Endothelial cell of umbilical vein (primary cell): ENCODE measurements around the gene NTN1.

ENCODE experiments used
- EZH2 ChIP-seq: IDR thresholded peaks from 2 replicates; pipeline ENCODE4 v1.6.1; 2012; ENCODE audit warnings: borderline replicate concordance, low read depth, mild to moderate bottlenecking, moderate library complexity, low read length, inconsistent platforms; ENCODE audit not compliant: severe bottlenecking
- FOS ChIP-seq: IDR thresholded peaks from 2 replicates; pipeline ENCODE4 v1.6.1; 2011; ENCODE audit warnings: mild to moderate bottlenecking, low read length, moderate library complexity, borderline replicate concordance; ENCODE audit not compliant: insufficient read depth
- GATA2 ChIP-seq: IDR thresholded peaks from 2 replicates; pipeline ENCODE4 v1.7.0; 2011; ENCODE audit warnings: low read depth, mild to moderate bottlenecking, moderate library complexity, mixed read lengths, low read length; ENCODE audit not compliant: insufficient read length, insufficient read depth
- JUN ChIP-seq: IDR thresholded peaks from 2 replicates; pipeline ENCODE4 v1.6.1; 2011; ENCODE audit warnings: borderline replicate concordance, low read depth; ENCODE audit not compliant: insufficient read length, insufficient read depth
- MAX ChIP-seq: IDR thresholded peaks from 2 replicates; pipeline ENCODE4 v1.6.1; 2011; ENCODE audit not compliant: insufficient read depth, insufficient read length
- MYC ChIP-seq: IDR thresholded peaks from one replicate; pipeline ENCODE4 v1.6.1; 2011; ENCODE audit warnings: mild to moderate bottlenecking, low read depth, low read length
- POLR2A ChIP-seq: IDR thresholded peaks from 2 replicates; pipeline ENCODE4 v1.6.1; 2012; ENCODE audit warnings: low read depth, mild to moderate bottlenecking, control low read depth, low read length
- POLR2AphosphoS5 ChIP-seq: IDR thresholded peaks from 2 replicates; pipeline ENCODE4 v1.6.1; 2012; ENCODE audit warnings: low read depth, mild to moderate bottlenecking, control low read depth, low read length, moderate library complexity; ENCODE audit not compliant: insufficient read depth
- TF ChIP-seq, protein P1 (sequence below), 2 donors: IDR thresholded peaks; 1 replicate in 1 of 2; 2 replicates in 1 of 2; pipeline ENCODE4 v1.5.1; 2011; ENCODE audit warnings: low read length in 2 of 2, mild to moderate bottlenecking in 2 of 2, moderate library complexity in 2 of 2, control low read depth in 1 of 2, inconsistent platforms in 1 of 2, low read depth in 1 of 2; ENCODE audit not compliant: insufficient read depth in 1 of 2; ENCODE audit errors: extremely low read depth in 1 of 2

DNA sequence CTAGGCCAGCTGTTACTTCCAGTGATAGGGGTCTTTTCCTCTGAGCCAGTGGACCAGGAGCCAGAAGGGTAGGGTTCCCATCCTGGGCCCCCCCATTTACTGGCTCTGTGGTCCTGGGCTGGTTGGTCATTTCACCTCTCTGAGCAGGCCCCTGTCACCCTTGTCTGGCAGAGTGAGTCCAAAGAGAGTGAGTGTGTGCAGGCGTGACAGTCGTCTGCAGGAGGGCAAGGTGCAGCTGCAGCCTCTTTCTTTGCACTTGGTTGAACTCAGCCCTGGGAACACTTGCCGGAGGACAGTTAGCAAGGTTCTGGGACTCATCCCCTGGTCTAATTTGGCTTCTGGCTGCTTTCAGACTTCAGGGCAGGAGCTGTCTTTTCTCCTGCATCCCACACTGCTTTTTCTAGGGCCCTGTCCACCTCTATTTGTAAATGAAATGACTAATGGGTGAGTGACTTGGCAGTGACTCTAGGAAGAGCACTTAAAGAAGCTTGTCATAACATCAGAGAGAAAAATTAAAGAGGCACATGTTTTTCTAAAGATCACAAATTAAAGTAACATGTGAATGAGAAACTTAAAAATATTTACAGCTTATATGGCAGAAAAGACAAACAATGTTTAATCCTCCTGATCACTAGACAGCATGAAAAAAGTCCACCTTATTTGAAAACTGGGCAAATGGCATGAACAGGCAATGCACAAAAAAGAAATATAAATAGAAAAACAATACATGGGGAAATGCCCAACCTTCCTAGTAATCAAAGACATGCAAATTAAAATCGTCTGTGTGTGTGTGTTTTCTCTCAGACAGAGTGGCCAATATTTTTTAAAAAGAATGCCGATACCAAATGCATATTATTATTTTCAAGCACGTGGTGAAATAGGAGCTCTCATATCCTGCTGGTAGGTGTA is 137.5 kb downstream of the NTN1 start:
- TF ChIP-seq, protein P1, sequence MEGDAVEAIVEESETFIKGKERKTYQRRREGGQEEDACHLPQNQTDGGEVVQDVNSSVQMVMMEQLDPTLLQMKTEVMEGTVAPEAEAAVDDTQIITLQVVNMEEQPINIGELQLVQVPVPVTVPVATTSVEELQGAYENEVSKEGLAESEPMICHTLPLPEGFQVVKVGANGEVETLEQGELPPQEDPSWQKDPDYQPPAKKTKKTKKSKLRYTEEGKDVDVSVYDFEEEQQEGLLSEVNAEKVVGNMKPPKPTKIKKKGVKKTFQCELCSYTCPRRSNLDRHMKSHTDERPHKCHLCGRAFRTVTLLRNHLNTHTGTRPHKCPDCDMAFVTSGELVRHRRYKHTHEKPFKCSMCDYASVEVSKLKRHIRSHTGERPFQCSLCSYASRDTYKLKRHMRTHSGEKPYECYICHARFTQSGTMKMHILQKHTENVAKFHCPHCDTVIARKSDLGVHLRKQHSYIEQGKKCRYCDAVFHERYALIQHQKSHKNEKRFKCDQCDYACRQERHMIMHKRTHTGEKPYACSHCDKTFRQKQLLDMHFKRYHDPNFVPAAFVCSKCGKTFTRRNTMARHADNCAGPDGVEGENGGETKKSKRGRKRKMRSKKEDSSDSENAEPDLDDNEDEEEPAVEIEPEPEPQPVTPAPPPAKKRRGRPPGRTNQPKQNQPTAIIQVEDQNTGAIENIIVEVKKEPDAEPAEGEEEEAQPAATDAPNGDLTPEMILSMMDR (IDR thresholded peaks at IDR 0.05; ENCODE audit: extremely low read depth in 1 of 2, insufficient read depth in 1 of 2, low read depth in 1 of 2, low read length in 2 of 2): no peak
- no peak for TF ChIP-seq POLR2A
- no peak for TF ChIP-seq POLR2AphosphoS5
- TF ChIP-seq JUN: no peak
- no peak for TF ChIP-seq MAX
- TF ChIP-seq EZH2: no peak
- no peak for TF ChIP-seq MYC
- TF ChIP-seq GATA2: no peak
- no peak for TF ChIP-seq FOS
